Mesenchymal stem cell (in vitro differentiated cells and primary cell): ENCODE results near the gene HPSE2.

ENCODE experiments used
- DNase-seq: peaks from one replicate; pipeline ENCODE4 v3.0.0-alpha.2; 2013
- H2AFZ ChIP-seq: one replicate; pipeline ENCODE4 v1.6.1; 2013; ENCODE audit warnings: low read depth, mild to moderate bottlenecking, control low read depth, inconsistent platforms, low read length, moderate library complexity
- H2AK5ac ChIP-seq: 2 replicates; pipeline ENCODE4 v1.6.1; 2013; ENCODE audit warnings: low read length, moderate library complexity, mild to moderate bottlenecking, inconsistent platforms; ENCODE audit not compliant: severe bottlenecking
- H2BK120ac ChIP-seq: one replicate; pipeline ENCODE4 v1.6.1; 2013; ENCODE audit warnings: low read depth, mild to moderate bottlenecking, inconsistent platforms, low read length, moderate library complexity
- H2BK12ac ChIP-seq, 2 experiments: one replicate each; pipeline ENCODE4 v1.6.1; 2013; ENCODE audit warnings: inconsistent platforms in 2 of 2, low read length in 2 of 2, mild to moderate bottlenecking in 2 of 2, moderate library complexity in 2 of 2, control low read depth in 1 of 2
- H2BK15ac ChIP-seq: one replicate; pipeline ENCODE4 v1.6.1; 2013; ENCODE audit warnings: mild to moderate bottlenecking, low read depth, inconsistent platforms; ENCODE audit not compliant: poor library complexity, severe bottlenecking
- H2BK5ac ChIP-seq: 2 replicates; pipeline ENCODE4 v1.6.1; 2013; ENCODE audit warnings: low read depth, mild to moderate bottlenecking, low read length, control low read depth, inconsistent platforms; ENCODE audit not compliant: poor library complexity, severe bottlenecking
- H3K14ac ChIP-seq, 2 experiments: one replicate each; pipeline ENCODE4 v1.6.1; 2013; ENCODE audit warnings: inconsistent platforms in 2 of 2, low read length in 2 of 2, control low read depth in 1 of 2, mild to moderate bottlenecking in 1 of 2, moderate library complexity in 1 of 2
- H3K18ac ChIP-seq, 2 experiments: one replicate each; pipeline ENCODE4 v1.6.1; 2013; ENCODE audit warnings: inconsistent platforms in 2 of 2, low read length in 2 of 2, control low read depth in 1 of 2, low read depth in 1 of 2, mild to moderate bottlenecking in 1 of 2
- H3K23ac ChIP-seq, 2 experiments: one replicate each; pipeline ENCODE4 v1.6.1; 2013; ENCODE audit warnings: inconsistent platforms in 2 of 2, low read length in 2 of 2, mild to moderate bottlenecking in 2 of 2, moderate library complexity in 2 of 2, control low read depth in 1 of 2
- H3K27ac ChIP-seq: 2 replicates; pipeline ENCODE4 v1.5.1; 2013; ENCODE audit warnings: mild to moderate bottlenecking, moderate library complexity, low read length, control low read depth, inconsistent platforms; ENCODE audit not compliant: poor library complexity, severe bottlenecking
- H3K27me3 ChIP-seq, 2 experiments: 2 replicates each; pipeline versions ENCODE4 v1.6.1 to v1.7.0; 2013; ENCODE audit warnings: low read length in 2 of 2, mild to moderate bottlenecking in 2 of 2, moderate library complexity in 2 of 2, control low read depth in 1 of 2, inconsistent platforms in 1 of 2; ENCODE audit not compliant: control insufficient read depth in 1 of 2, insufficient read depth in 1 of 2
- H3K36me3 ChIP-seq, 2 experiments: 2 replicates each; pipeline versions ENCODE4 v1.6.1 to v1.7.0; 2013; ENCODE audit warnings: low read length in 2 of 2, control low read depth in 1 of 2, inconsistent platforms in 1 of 2, low read depth in 1 of 2, mild to moderate bottlenecking in 1 of 2; ENCODE audit not compliant: insufficient read depth in 2 of 2, control insufficient read depth in 1 of 2
- H3K4ac ChIP-seq, 2 experiments: one replicate each; pipeline ENCODE4 v1.6.1; 2013; ENCODE audit warnings: inconsistent platforms in 2 of 2, low read length in 2 of 2, mild to moderate bottlenecking in 2 of 2, moderate library complexity in 2 of 2, control low read depth in 1 of 2, low read depth in 1 of 2
- H3K4me1 ChIP-seq: 2 replicates; pipeline ENCODE4 v1.6.1; 2013; ENCODE audit warnings: low read depth, low read length, control low read depth; ENCODE audit not compliant: control insufficient read depth, insufficient read depth
- H3K4me2 ChIP-seq: 2 replicates; pipeline ENCODE4 v1.6.1; 2013; ENCODE audit warnings: low read length, mild to moderate bottlenecking, inconsistent platforms; ENCODE audit not compliant: poor library complexity, severe bottlenecking
- H3K4me3 ChIP-seq, 2 experiments: 2 replicates each; pipeline versions ENCODE4 v1.5.1 to v1.7.0; 2013; ENCODE audit warnings: low read length in 2 of 2, mild to moderate bottlenecking in 2 of 2, control low read depth in 1 of 2, low read depth in 1 of 2; ENCODE audit not compliant: insufficient read depth in 1 of 2
- H3K79me1 ChIP-seq: replicated peaks from 2 replicates; pipeline ENCODE4 v1.6.1; 2013; ENCODE audit warnings: mild to moderate bottlenecking, control low read depth, low read length, inconsistent platforms; ENCODE audit not compliant: poor library complexity, severe bottlenecking
- H3K9ac ChIP-seq: 2 replicates; pipeline ENCODE4 v1.7.0; 2013; ENCODE audit warnings: mild to moderate bottlenecking, low read length, moderate library complexity
- H3K9me3 ChIP-seq: 2 replicates; pipeline ENCODE4 v1.7.0; 2013; ENCODE audit warnings: mild to moderate bottlenecking, low read length; ENCODE audit not compliant: control insufficient read depth
- H4K8ac ChIP-seq: one replicate; pipeline ENCODE4 v1.6.1; 2013; ENCODE audit warnings: inconsistent platforms, mild to moderate bottlenecking, low read length, moderate library complexity
- H4K91ac ChIP-seq: one replicate; pipeline ENCODE4 v1.6.1; 2013; ENCODE audit warnings: mild to moderate bottlenecking, low read length, inconsistent platforms
- WGBS: methylation state at CpG from one replicate; pipeline ENCODE4 v1.1.7; 2013; ENCODE audit warnings: mixed read lengths; 5-methylcytosine and 5-hydroxymethylcytosine counted together

HPSE2 gene

GRCh38 chr10:98921316-98921715, 314.3 kb downstream of the HPSE2 start:
- Histone ChIP-seq H3K4ac (peak overlapping the region; percentile 9 to 75), H3K4me3 (no peak overlapping the region), H3K4me1 (no peaks in the 10 kb centered on the region), H3K27me3 (no peaks in the 10 kb centered on the region), H2BK15ac (no peak overlapping the region), H3K23ac (no peak overlapping the region), H2AK5ac (no peak overlapping the region), H3K9ac (no peak overlapping the region), H2BK120ac (no peak overlapping the region), H3K36me3 (no peaks in the 10 kb centered on the region), H4K8ac (no peak overlapping the region), H4K91ac (no peak overlapping the region), H3K9me3 (no peaks in the 10 kb centered on the region), H3K4me2 (no peak overlapping the region), H3K79me1 (no peaks in the 10 kb centered on the region), H3K18ac (peak overlapping the region in 1 of 2 experiments; percentile 67), H3K27ac (no peak overlapping the region), H2BK12ac (peak overlapping the region in 1 of 2 experiments; percentile 82), H3K14ac (no peak overlapping the region), H2BK5ac (no peak overlapping the region), H2AFZ (no peak overlapping the region)
- 77% methylated on average over 2 of the region's 2 CpGs for WGBS
- DNase-seq, result peak; percentile 29

- Histone ChIP-seq H3K36me3 (no peaks in the 10 kb centered on the region), H3K4ac (peak overlapping the region in 1 of 2 experiments; percentile 86), H3K27me3 (no peaks in the 10 kb centered on the region), H3K4me2 (no peak overlapping the region), H3K9me3 (no peaks in the 10 kb centered on the region), H3K9ac (no peak overlapping the region), H2BK120ac (no peak overlapping the region), H2AFZ (no peak overlapping the region), H3K4me1 (no peaks in the 10 kb centered on the region), H4K91ac (no peak overlapping the region), H3K4me3 (no peak overlapping the region), H2BK15ac (no peak overlapping the region), H3K18ac (peak overlapping the region; percentile 67 to 78), H4K8ac (no peak overlapping the region), H3K27ac (no peak overlapping the region), H2BK5ac (no peak overlapping the region), H3K23ac (no peak overlapping the region), H2BK12ac (peak overlapping the region in 1 of 2 experiments; percentile 77), H3K79me1 (no peaks in the 10 kb centered on the region), H2AK5ac (no peak overlapping the region), H3K14ac (no peak overlapping the region)
- 0% methylated on average over 2 of the region's 2 CpGs for WGBS
- peak; percentile 83 for DNase-seq
Measured at GRCh38 chr10:98920807-98921206, 314.8 kb downstream of the HPSE2 start.

GRCh38 chr10:98920360-98920759, 315.3 kb downstream of the HPSE2 start:
- Histone ChIP-seq H3K4me2 (no peak overlapping the region), H2AK5ac (no peak overlapping the region), H3K79me1 (no peaks in the 10 kb centered on the region), H2BK5ac (no peak overlapping the region), H3K4ac (peak overlapping the region in 1 of 2 experiments; percentile 89), H3K4me3 (no peak overlapping the region), H3K9me3 (no peaks in the 10 kb centered on the region), H3K27me3 (no peaks in the 10 kb centered on the region), H2BK15ac (no peak overlapping the region), H3K18ac (peak overlapping the region; percentile 46 to 73), H3K23ac (no peak overlapping the region), H4K8ac (peak overlapping the region; percentile 10), H3K4me1 (no peaks in the 10 kb centered on the region), H2BK120ac (no peak overlapping the region), H3K36me3 (no peaks in the 10 kb centered on the region), H3K27ac (no peak overlapping the region), H3K14ac (no peak overlapping the region), H2BK12ac (peak overlapping the region in 1 of 2 experiments; percentile 90), H2AFZ (no peak overlapping the region), H4K91ac (no peak overlapping the region), H3K9ac (no peak overlapping the region)
- DNase-seq, result no peak

GRCh38 chr10:98919899-98920298, 315.8 kb downstream of the HPSE2 start:
- no peak overlapping the region for H3K23ac ChIP-seq
- H2BK5ac ChIP-seq, result no peak overlapping the region
- no peak overlapping the region for H2BK120ac ChIP-seq
- no peak overlapping the region for H2AK5ac ChIP-seq
- no peak overlapping the region for H3K9ac ChIP-seq
- H3K79me1 ChIP-seq, result no peaks in the 10 kb centered on the region
- no peaks in the 10 kb centered on the region for H3K4me1 ChIP-seq
- H4K8ac ChIP-seq, result peak overlapping the region; percentile 10
- H2BK15ac ChIP-seq, result no peak overlapping the region
- H3K4me3 ChIP-seq, result no peak overlapping the region
- H3K27me3 ChIP-seq, result no peaks in the 10 kb centered on the region
- H2BK12ac ChIP-seq, result peak overlapping the region in 1 of 2 experiments; percentile 90
- DNase-seq, result peak; percentile 87
- no peak overlapping the region for H3K27ac ChIP-seq
- no peak overlapping the region for H4K91ac ChIP-seq
- WGBS, result 7% methylated on average over 2 of the region's 2 CpGs
- no peaks in the 10 kb centered on the region for H3K36me3 ChIP-seq
- no peak overlapping the region for H3K14ac ChIP-seq
- peak overlapping the region; percentile 46 to 73 for H3K18ac ChIP-seq
- no peak overlapping the region for H3K4me2 ChIP-seq
- H2AFZ ChIP-seq, result no peak overlapping the region
- no peaks in the 10 kb centered on the region for H3K9me3 ChIP-seq
- peak overlapping the region in 1 of 2 experiments; percentile 89 for H3K4ac ChIP-seq
